ENCODE data around the gene ZBTB49.
A peak's percentile ranks its signal among the peaks of the same experiment; 100 is the strongest.

The ZBTB49 gene

GRCh38 chr4:4321951-4322688, 32.1 kb downstream of the ZBTB49 start:
- intact Hi-C loops (cut with DNase I): no loop called here
- DNase-seq: peak in 2 of 10 donors; percentile 53 to 74

DNA sequence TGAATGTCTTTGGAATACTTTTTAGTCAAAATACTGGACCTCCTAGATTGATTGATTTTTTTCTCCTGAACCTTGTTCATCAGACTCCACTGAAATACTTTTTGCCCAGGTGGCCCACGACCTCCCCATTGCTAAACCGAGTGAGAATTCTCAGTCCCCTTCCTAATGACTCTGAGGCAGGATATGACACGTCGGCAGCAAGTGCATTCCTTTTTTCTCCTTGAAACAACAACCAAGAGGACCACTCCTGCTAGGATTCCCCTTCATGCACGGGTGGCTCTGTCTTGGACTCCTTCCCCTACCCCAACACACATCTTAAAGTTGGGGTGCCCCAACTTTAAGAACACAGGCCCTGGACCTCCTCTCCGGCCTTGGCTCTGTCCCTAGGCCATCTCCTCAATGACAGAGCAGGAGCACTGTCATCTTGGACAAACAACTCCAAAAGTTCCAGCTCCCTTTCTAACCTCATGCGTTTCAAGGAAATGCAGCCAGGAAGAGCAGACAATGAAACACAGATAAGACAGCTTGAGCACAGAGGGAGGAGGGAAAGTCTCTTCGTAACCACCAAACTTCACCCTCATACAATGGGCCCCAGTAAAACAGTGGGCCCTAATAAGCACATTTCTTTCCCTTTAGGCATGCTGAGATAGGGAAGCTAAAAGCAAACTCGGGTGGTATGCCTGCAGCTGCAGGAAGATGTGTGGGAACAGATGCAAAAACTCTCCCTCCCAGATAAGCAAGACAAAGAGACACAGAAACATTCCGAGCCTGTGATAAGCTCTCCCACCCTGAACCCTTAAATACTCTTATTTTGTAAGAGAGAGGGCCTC, 33.9 kb downstream of the ZBTB49 start:
- DNase-seq: peak in 1 of 10 donors; percentile 32
- intact Hi-C loops (cut with DNase I): no loop called here

DNA sequence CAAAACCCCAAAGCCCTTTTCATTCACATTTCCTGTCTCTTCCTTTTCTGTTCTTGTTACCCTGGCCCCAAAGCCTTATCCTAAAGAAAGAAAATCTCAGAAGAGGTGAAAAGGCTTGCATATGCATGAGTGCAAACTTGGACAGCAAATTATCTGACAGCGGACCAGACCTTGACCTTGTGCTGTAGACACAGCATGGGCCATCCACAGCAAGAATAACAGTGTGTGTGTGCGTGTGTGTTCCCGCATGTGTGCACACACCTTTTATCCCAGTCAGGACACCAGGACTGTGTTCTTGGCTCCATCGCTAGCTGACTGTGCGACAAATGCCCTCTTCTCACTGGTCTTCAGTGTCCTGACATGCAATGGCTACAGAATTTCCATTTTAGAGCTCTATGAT, 35.3 kb downstream of the ZBTB49 start:
- no peak for DNase-seq
- intact Hi-C loops (cut with DNase I): no loop called here

GRCh38 chr4:4326166-4326565, 36.1 kb downstream of the ZBTB49 start:
- intact Hi-C loops (cut with DNase I): no loop called here
- DNase-seq: no peak

DNA sequence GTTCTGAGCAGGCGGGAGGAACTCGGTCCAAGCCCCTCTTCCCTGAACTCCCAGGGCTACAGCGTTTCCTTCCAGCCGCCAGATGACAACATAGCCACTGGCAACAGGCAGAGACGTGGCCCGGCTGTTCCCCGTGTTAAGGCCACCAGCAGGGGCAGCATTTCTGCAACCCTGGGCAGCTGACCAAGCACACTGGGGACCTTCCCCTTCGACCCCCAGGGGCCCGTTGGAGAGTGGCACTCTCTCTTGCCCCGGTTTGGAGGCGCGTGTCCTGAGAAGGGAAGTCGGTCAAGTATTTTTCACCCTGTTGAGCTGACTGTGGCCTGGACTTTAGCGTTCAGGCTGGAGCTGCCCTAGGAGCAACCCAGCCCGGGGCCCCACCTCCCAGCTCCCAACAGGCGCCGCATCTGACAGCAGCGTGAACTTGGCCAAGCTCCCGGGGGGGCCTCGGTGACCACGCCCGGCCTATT, 37.6 kb downstream of the ZBTB49 start:
- intact Hi-C loops (cut with DNase I): no loop called here
- no peak for DNase-seq

DNA sequence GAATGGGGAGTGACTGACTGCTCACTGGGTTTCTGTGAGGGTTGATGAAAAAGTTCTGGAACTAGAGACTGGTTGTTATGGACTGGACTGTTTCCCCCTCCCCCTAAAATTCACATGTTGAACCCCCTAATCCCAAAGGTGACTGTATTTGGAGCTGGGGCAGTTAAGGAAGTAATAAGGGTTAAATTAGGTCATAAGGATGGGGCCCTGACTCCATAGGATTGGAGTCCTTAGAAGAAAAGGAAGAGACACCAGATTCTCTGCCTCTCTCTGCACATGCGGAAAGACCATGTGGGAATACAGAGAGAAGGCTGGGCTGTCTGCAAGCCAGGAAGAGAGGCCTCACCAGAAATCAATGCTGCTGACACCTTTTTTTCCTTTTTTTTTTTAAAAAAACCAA, 38.2 kb downstream of the ZBTB49 start:
- no peak for DNase-seq
- intact Hi-C loops (cut with DNase I): no loop called here

DNA sequence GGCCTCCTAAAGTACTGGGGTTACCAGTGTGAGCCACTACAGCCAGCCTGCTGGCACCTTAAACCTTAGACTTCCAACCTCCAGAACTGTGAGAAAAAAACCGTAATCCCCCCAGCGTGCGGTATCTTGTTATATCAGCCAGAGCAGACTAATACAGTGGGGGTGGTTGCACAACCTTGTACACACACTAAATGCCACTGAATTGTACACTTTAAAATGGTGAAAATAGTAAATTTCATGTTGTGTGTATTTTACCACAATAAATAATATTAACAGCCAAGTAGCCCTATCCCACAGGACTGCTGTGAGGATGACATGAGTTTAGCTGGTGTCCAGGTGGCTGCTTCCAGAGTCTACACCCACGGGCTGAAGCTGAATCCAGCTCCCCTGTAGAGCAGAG, 38.8 kb downstream of the ZBTB49 start:
- no peak for DNase-seq
- intact Hi-C loops (cut with DNase I): no loop called here

- no peak for DNase-seq
- intact Hi-C loops (cut with DNase I): no loop called here
Observed at GRCh38 chr4:4329496-4329895, 39.4 kb downstream of the ZBTB49 start.

DNA sequence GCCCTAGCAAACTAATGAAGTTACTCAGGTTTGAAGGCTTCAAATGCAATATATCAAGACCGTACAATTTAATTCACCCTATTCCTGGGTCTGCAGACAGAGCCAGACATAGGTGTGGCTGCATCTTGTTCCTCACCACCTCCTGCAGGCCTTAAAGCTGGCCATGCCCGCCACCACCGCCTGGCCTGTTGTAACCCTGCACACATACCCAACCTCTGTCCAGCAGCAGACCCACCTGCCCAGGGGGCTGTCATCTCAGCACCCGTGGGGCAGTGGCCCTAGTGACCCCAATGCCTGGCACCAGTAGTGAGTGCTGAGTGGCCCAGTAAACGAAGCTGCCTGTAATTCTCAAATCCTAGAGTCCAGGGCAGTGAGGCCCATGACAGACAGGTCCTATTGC, 40.7 kb downstream of the ZBTB49 start:
- intact Hi-C loops (cut with DNase I): no loop called here
- DNase-seq: no peak

- intact Hi-C loops (cut with DNase I): no loop called here
- DNase-seq: no peak
Observed at GRCh38 chr4:4332529-4332928, 42.5 kb downstream of the ZBTB49 start.

GRCh38 chr4:4333265-4333706, 43.2 kb downstream of the ZBTB49 start:
- intact Hi-C loops (cut with DNase I): no loop called here
- no peak for DNase-seq

DNA sequence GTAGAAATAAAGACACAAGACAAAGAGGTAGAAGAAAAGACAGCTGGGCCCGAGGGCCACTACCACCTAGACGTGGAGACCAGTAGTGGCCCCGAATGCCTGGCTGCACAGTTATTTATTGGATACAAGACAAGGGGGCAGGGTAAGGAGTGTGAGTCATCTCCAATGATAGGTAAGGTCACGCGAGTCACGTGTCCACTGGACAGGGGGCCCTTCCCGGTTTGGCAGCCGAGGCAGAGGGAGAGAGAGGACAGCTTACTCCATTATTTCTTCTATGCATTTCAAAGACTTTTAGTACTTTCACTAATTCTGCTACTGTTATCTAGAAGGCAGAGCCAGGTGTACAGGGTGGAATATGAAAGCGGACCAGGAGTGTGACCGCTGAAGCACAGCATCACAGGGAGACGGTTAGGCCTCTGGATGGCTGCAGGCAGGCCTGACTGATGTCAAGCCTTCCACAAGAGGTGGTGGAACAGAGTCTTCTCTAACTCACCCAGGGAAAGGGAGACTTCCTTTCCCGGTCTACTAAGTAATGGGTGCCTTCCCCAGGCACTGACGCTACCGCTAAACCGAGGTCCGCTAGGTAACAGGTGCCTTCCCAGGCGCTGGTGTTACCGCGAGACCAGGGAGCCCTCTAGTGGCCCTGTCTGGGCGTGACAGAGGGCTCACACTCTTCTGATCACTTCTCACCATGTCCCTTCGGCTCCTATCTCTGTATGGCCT, 44.9 kb downstream of the ZBTB49 start:
- DNase-seq: peak in 9 of 10 donors; percentile 43 to 94 (median 65)
- intact Hi-C loops (cut with DNase I): loop anchor here (1.0 kb wide), 1 partner anchor 82 kb away; no protein-coding TSS in a partner anchor

DNA sequence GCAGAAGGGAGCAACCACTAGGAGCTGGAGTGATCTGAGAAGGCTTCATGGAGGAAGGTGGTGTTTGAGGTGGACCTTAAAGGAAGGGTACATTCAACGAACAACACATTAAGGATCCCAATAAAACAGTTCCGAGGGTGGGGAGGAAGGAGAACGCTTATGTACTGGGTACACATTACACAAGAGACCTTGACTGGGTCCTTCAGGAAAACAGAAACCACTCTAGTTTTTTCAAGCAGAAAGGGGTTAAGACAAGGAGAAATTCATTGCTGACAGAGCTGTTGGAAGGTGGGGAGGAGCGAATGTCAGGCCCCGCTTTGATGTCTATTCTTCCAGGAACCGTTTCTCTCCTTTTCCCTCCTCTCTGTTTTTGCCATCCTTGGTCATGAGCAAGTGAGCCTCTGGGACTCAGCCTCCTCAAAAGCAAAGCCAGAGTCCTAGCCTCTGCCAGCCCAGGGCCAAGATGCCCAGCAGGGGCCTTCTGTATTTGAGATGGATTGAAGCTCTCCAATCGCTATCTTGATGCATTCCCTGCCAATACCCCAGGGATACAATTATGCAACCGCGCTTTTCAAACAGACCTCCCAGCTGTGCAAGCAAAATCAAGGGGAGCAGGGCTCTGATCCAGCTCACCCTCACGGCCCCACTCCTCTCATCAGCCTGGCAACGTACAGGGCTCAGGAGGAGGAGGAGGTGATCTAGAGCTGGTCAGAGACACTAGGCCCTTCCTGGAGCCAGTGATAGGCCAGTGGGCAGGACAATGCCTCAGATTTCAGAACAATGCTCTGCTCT, 48.4 kb downstream of the ZBTB49 start:
- intact Hi-C loops (cut with DNase I): no loop called here
- DNase-seq: peak in 1 of 10 donors; percentile 38

DNA sequence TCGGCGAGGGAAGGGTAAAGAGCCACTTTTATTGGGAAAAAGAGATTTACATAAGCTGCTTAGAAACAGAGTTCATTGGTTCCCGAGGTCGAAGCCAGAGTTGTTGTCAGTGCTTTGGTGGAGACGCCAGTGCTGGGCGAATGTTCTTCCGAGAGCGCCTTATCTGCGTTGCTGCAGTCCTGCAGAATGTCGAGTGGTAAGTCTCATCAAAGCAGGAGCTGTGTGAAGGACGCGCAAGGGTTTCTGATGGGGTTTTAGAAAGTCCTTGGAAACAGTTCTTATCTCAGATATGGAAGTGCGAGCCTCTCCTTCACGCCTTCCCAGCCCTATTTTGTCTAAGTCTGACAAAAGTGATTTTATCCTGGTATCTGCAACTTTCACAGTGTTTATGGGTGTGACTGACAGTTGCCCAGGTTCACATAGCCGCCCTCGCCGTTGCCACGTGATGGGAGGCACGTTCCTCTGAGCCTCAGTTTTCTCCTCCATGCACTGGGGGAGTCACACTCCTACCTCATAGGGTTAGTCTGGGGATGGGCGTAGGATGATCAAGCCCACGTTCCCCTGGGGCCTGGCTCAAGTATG, 49.5 kb downstream of the ZBTB49 start:
- intact Hi-C loops (cut with DNase I): no loop called here
- DNase-seq: peak in 1 of 10 donors; percentile 60

DNA sequence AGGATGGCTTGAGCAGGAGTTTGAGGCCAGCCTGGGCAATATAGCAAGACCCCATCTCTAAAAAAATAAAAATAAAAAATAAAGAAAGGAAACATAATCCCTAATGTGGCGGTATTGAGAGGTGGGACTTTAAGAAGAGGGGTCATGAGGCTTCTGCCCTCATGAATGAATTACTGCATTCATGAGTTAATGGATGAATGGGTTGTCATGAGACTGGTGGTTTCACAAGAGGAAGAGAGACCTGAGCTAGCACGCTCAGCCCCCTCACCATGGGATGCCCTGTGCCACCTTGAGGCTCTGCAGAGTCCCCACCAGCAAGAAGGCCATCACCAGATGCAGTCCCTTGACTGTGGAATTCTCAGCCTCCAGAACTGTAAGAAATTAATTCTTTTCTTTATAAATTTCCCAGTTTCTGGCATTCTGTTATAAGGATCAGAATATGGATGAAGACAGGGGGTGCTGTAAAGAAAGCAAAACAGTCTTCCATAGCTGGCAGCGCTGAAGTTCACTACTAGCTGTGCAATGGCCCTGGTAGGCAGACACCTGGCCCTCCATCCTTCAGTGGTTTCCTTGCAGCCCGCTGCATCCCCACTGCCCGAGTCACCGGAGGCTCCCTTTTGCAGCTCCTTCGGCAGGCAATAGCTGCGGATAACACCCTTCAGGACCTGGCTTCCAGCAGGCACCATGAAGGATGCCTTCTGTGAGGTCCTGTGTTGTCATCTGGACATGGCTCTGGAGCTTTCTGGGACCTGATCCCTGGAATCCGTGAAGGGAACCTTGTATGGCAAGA, 52.0 kb downstream of the ZBTB49 start:
- DNase-seq: peak in 2 of 10 donors; percentile 19 to 29
- intact Hi-C loops (cut with DNase I): no loop called here

GRCh38 chr4:4343038-4343437, 53.0 kb downstream of the ZBTB49 start:
- intact Hi-C loops (cut with DNase I): no loop called here

DNA sequence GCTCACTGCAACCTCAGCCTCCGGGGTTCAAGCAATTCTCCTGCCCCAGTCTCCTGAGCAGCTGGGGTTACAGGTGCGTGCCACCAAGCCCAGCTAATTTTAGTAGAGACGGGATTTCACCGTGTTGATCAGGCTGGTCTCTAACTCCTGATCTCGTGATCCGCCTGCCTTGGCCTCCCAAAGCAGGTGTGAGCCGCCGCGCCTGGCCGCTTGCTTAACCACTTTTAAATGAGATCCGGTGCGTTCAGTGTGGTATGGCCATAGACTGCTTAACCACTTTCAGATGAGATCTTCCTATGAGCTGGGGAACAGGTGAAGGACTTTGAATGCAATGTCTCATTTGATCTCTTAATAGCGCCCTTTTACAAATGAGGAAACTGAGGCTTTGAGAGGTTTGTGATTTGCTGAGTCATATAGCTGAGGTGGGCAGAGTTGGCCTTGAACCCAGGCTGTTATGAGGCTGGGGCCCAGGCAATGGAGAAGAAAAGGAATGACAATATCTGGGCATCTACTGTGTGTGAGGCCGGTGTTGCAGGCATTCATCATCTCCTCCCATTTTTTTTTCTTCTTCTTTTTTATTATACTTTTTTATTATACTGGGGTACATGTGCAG, 55.0 kb downstream of the ZBTB49 start:
- intact Hi-C loops (cut with DNase I): no loop called here

More at GRCh38 chr4:4343038-4343437, 53.0 kb downstream of the ZBTB49 start:
- no peak for DNase-seq

GRCh38 chr4:4347585-4347984, 57.5 kb downstream of the ZBTB49 start:
- DNase-seq: no peak
- intact Hi-C loops (cut with DNase I): no loop called here

More for the DNA sequence above, 55.0 kb downstream of the ZBTB49 start:
- DNase-seq: peak in 1 of 10 donors; percentile 26
